Neuron (in vitro differentiated cells): ENCODE measurements around the gene MPPE1.
A peak's percentile ranks its signal among the peaks of the same experiment; 100 is the strongest.
"Not testable (repeated sequence)": the region's sequence is repeated elsewhere in the genome, so short reads cannot be mapped to it uniquely, and the experiment has no call there.

ENCODE experiments used
- H2AFZ ChIP-seq: one replicate; pipeline ENCODE4 v1.6.1; 2013; ENCODE audit warnings: low read depth, mild to moderate bottlenecking, inconsistent platforms, low read length, moderate library complexity
- H3K27me3 ChIP-seq: one replicate; pipeline ENCODE4 v1.6.1; 2013; ENCODE audit warnings: low read length; ENCODE audit not compliant: insufficient read depth
- H3K36me3 ChIP-seq: one replicate; pipeline ENCODE4 v1.6.1; 2013; ENCODE audit warnings: low read length; ENCODE audit not compliant: insufficient read depth
- H3K4me1 ChIP-seq: one replicate; pipeline ENCODE4 v1.6.1; 2013; ENCODE audit warnings: low read length; ENCODE audit not compliant: insufficient read depth
- H3K4me3 ChIP-seq: 2 replicates; pipeline ENCODE4 v1.5.1; 2013; ENCODE audit warnings: mild to moderate bottlenecking, low read length, moderate library complexity
- H3K9me3 ChIP-seq: one replicate; pipeline ENCODE4 v1.6.1; 2013; ENCODE audit warnings: low read length

The MPPE1 gene

GRCh38 chr18:11909061-11909455 is 941 bp upstream of the MPPE1 start:
- Histone ChIP-seq H2AFZ (peak overlapping the region; percentile 96), H3K27me3 (no peaks in the 10 kb centered on the region), H3K9me3 (no peaks in the 10 kb centered on the region), H3K36me3 (no peaks in the 10 kb centered on the region), H3K4me3 (peak overlapping the region; percentile 77), H3K4me1 (peaks cover 11% of the 10 kb centered on the region)

- Histone ChIP-seq H3K4me3 (peak overlapping the region; percentile 77), H3K9me3 (no peaks in the 10 kb centered on the region), H3K36me3 (peaks cover 4% of the 10 kb centered on the region)
Measured at GRCh38 chr18:11906926-11907874, 917 bp downstream of the MPPE1 start.

GRCh38 chr18:11906176-11906575 is 1.9 kb downstream of the MPPE1 start:
- no peaks in the 10 kb centered on the region for H3K9me3 ChIP-seq
- H3K27me3 ChIP-seq = no peaks in the 10 kb centered on the region
- H2AFZ ChIP-seq = no peak overlapping the region
- H3K4me3 ChIP-seq = no peak overlapping the region
- peaks cover 4% of the 10 kb centered on the region for H3K36me3 ChIP-seq
- H3K4me1 ChIP-seq = peaks cover 11% of the 10 kb centered on the region

More at GRCh38 chr18:11906926-11907874, 917 bp downstream of the MPPE1 start:
- no peaks in the 10 kb centered on the region for H3K27me3 ChIP-seq
- H3K4me1 ChIP-seq = peaks cover 11% of the 10 kb centered on the region
- peak overlapping the region; percentile 96 for H2AFZ ChIP-seq

GRCh38 chr18:11905613-11906012 is 2.5 kb downstream of the MPPE1 start:
- H3K4me3 ChIP-seq = no peak overlapping the region
- no peaks in the 10 kb centered on the region for H3K9me3 ChIP-seq
- no peak overlapping the region for H2AFZ ChIP-seq
- no peaks in the 10 kb centered on the region for H3K27me3 ChIP-seq
- peaks cover 4% of the 10 kb centered on the region for H3K36me3 ChIP-seq
- peaks cover 11% of the 10 kb centered on the region for H3K4me1 ChIP-seq

GRCh38 chr18:11902522-11903292 is 5.4 kb downstream of the MPPE1 start:
- Histone ChIP-seq H3K27me3 (no peaks in the 10 kb centered on the region), H3K4me1 (peaks cover 5% of the 10 kb centered on the region), H3K4me3 (no peak overlapping the region), H3K9me3 (no peaks in the 10 kb centered on the region), H3K36me3 (peaks cover 4% of the 10 kb centered on the region), H2AFZ (no peak overlapping the region)

GRCh38 chr18:11901826-11902438 is 6.2 kb downstream of the MPPE1 start:
- H2AFZ ChIP-seq = no peak overlapping the region
- H3K36me3 ChIP-seq = peaks cover 4% of the 10 kb centered on the region
- H3K9me3 ChIP-seq = no peaks in the 10 kb centered on the region
- H3K4me3 ChIP-seq = no peak overlapping the region
- no peaks in the 10 kb centered on the region for H3K4me1 ChIP-seq
- no peaks in the 10 kb centered on the region for H3K27me3 ChIP-seq

- Histone ChIP-seq H3K9me3 (no peaks in the 10 kb centered on the region), H3K4me1 (no peaks in the 10 kb centered on the region), H2AFZ (no peak overlapping the region), H3K36me3 (peaks cover 9% of the 10 kb centered on the region), H3K27me3 (no peaks in the 10 kb centered on the region), H3K4me3 (no peak overlapping the region)
Measured at GRCh38 chr18:11899063-11899462, 9.1 kb downstream of the MPPE1 start.

GRCh38 chr18:11897781-11898180 is 10.3 kb downstream of the MPPE1 start:
- Histone ChIP-seq H3K4me1 (no peaks in the 10 kb centered on the region), H2AFZ (no peak overlapping the region), H3K36me3 (peaks cover 7% of the 10 kb centered on the region), H3K4me3 (no peak overlapping the region), H3K27me3 (no peaks in the 10 kb centered on the region), H3K9me3 (no peaks in the 10 kb centered on the region)

GRCh38 chr18:11892438-11892837 is 15.7 kb downstream of the MPPE1 start:
- not testable (repeated sequence) for H3K4me3 ChIP-seq, H3K27me3 ChIP-seq, H3K9me3 ChIP-seq, H2AFZ ChIP-seq, H3K4me1 ChIP-seq
- peaks cover 18% of the 10 kb centered on the region for H3K36me3 ChIP-seq

GRCh38 chr18:11891737-11892136 is 16.4 kb downstream of the MPPE1 start:
- Histone ChIP-seq H3K9me3 (no peaks in the 10 kb centered on the region), H3K36me3 (peaks cover 21% of the 10 kb centered on the region), H3K27me3 (no peaks in the 10 kb centered on the region), H3K4me3 (no peak overlapping the region), H2AFZ (no peak overlapping the region), H3K4me1 (no peaks in the 10 kb centered on the region)

GRCh38 chr18:11889284-11889683 is 18.8 kb downstream of the MPPE1 start:
- Histone ChIP-seq H3K4me1 (no peaks in the 10 kb centered on the region), H3K27me3 (no peaks in the 10 kb centered on the region), H3K4me3 (no peak overlapping the region), H3K9me3 (no peaks in the 10 kb centered on the region), H3K36me3 (peaks cover 21% of the 10 kb centered on the region), H2AFZ (no peak overlapping the region)

- no peak overlapping the region for H2AFZ ChIP-seq
- H3K36me3 ChIP-seq = peaks cover 21% of the 10 kb centered on the region
- no peaks in the 10 kb centered on the region for H3K9me3 ChIP-seq
- H3K4me1 ChIP-seq = no peaks in the 10 kb centered on the region
- H3K4me3 ChIP-seq = no peak overlapping the region
- H3K27me3 ChIP-seq = no peaks in the 10 kb centered on the region
Measured at GRCh38 chr18:11888726-11889125, 19.4 kb downstream of the MPPE1 start.
